Gastrocnemius medialis (tissue), 4 donors: Measurements from ENCODE around the gene CYP4X1.

Source experiments
- CTCF ChIP-seq, 5 experiments: fragments of 450-650 bp in 3 of 5; fragments of 200-600 bp in 2 of 5; sonication (generic) in 2 of 5; IDR thresholded peaks in 4 of 5; conservative IDR thresholded peaks in 1 of 5; 1 replicate in 4 of 5; 2 replicates in 1 of 5; pipeline ENCODE4 v1.5.1; 2016 to 2019; ENCODE audit warnings: antibody characterized with exemption in 5 of 5, mild to moderate bottlenecking in 3 of 5, moderate library complexity in 3 of 5
- POLR2A ChIP-seq, 2 donors: fragments of 450-650 bp; IDR thresholded peaks; one replicate each; pipeline ENCODE4 v1.6.1; 2017; ENCODE audit warnings: antibody characterized with exemption in 2 of 2, mild to moderate bottlenecking in 2 of 2, moderate library complexity in 2 of 2

GRCh38 chr1:47002211-47002610 is 21.3 kb upstream of the CYP4X1 start:
- peak in 2 of 5 experiments; percentile 14 to 29 for TF ChIP-seq CTCF (IDR thresholded peaks at IDR 0.05 in 4 of 5, conservative IDR thresholded peaks at IDR 0.05 in 1 of 5)
- no peak for TF ChIP-seq POLR2A (IDR thresholded peaks at IDR 0.05)
